ENCODE results near the gene HDAC4. TPM values are rescaled to one million over a fixed set of nuclear protein-coding genes. Genes with fewer than 3 reads are reported as not detected.
A peak's percentile ranks its signal among the peaks of the same experiment; 100 is the strongest.

Gene HDAC4
- total RNA-seq, 4 donors from 2014 or later: 21.6 to 72.7 (median 35.2) TPM

DNA sequence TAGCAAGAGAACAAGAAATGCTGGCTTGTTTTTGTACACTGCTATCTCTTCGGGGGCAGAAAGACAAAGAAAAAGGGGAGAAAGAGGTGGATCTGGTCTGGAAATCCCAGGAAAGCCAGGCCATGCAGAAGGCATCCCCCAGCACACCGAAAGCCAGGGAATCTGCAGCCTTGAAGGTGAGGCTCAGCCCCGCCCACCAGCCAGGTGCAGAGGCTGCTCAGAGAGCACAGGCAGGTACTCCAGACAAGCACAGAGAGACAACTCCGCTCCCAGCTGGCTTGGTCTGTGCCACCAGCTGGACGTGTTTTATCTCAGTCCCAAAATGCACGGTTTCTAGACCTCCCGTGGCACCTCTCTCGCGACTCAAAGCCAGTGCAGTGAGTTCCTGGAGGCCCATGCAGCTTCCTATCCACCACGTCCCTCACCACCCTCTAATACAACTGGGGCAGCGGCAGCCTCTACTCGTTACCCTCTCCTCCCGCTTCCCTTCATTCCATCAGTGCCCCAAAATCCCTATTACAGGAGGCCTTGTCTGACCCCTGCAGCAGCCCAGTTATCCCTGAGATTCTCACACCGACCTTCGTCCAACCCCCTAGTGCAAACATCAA is 62.8 kb downstream of the HDAC4 start:
- H3K27me3 ChIP-seq: no peaks in the 10 kb centered on the region
- no peaks in the 10 kb centered on the region for H3K36me3 ChIP-seq
- peak overlapping the region in 3 of 4 donors; percentile 60 to 65 (median 62) for H3K27ac ChIP-seq
- no peak for DNase-seq
- H3K9me3 ChIP-seq: no peaks in the 10 kb centered on the region
- peak overlapping the region in 1 of 4 donors; percentile 5 for H3K4me3 ChIP-seq
- intact Hi-C loops (cut with DNase I): no loop called here
- no peak for TF ChIP-seq POLR2A (IDR thresholded peaks at IDR 0.05)
- TF ChIP-seq, protein P1, sequence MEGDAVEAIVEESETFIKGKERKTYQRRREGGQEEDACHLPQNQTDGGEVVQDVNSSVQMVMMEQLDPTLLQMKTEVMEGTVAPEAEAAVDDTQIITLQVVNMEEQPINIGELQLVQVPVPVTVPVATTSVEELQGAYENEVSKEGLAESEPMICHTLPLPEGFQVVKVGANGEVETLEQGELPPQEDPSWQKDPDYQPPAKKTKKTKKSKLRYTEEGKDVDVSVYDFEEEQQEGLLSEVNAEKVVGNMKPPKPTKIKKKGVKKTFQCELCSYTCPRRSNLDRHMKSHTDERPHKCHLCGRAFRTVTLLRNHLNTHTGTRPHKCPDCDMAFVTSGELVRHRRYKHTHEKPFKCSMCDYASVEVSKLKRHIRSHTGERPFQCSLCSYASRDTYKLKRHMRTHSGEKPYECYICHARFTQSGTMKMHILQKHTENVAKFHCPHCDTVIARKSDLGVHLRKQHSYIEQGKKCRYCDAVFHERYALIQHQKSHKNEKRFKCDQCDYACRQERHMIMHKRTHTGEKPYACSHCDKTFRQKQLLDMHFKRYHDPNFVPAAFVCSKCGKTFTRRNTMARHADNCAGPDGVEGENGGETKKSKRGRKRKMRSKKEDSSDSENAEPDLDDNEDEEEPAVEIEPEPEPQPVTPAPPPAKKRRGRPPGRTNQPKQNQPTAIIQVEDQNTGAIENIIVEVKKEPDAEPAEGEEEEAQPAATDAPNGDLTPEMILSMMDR (IDR thresholded peaks at IDR 0.05): no peak
- peaks cover 10 to 30% (median 17%) of the 10 kb centered on the region in 3 donors for H3K4me1 ChIP-seq
- WGBS, 2 donors: 75 to 88% methylated on average over 13 of the region's 15 CpGs

DNA sequence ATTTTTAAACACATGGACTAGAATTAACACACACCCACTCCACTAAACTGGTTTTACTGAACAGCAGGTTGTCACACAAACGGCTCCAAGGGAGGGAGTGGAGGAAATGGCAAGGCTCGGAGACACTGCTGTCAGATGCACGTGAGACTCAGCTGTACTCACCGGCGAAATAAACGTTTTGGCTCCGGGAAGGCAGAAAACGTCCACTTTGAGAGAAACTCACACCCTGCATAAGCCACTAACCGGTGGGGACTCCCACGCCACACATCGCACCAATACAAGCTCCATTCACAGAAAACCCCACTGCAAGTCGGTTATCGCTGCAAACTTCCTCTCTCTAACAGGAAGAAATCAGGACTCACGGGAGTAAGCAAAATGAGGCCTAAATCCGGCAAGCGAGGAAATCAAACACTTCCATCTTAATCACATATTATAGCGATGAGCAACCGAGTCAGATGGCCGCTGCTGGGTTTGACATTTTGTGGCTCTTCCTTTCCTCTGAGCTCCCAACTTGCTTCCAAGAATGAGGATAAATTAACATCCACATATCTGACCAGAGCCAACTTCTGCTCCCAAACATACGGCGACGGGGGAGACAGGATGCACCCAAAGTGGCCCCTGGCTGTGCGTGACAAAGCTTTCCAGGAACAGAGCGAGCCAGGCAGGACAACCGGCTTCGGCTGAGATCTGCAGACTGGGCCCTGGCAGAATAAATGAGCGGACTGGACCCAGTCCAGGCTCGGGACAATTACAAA is 63.5 kb downstream of the HDAC4 start:
- Histone ChIP-seq H3K27me3 (no peaks in the 10 kb centered on the region), H3K4me3 (peak overlapping the region in 1 of 4 donors; percentile 5), H3K4me1 (peaks cover 10 to 30% (median 17%) of the 10 kb centered on the region in 3 donors), H3K9me3 (no peaks in the 10 kb centered on the region), H3K36me3 (no peaks in the 10 kb centered on the region), H3K27ac (peak overlapping the region in 3 of 4 donors; percentile 60 to 65 (median 62))
- TF ChIP-seq POLR2A (IDR thresholded peaks at IDR 0.05): no peak
- TF ChIP-seq, protein P1 (IDR thresholded peaks at IDR 0.05): no peak
- intact Hi-C loops (cut with DNase I): no loop called here
- DNase-seq: no peak
- WGBS, 2 donors: 65 to 69% methylated on average over 22 to 26 of the region's 28 CpGs

DNA sequence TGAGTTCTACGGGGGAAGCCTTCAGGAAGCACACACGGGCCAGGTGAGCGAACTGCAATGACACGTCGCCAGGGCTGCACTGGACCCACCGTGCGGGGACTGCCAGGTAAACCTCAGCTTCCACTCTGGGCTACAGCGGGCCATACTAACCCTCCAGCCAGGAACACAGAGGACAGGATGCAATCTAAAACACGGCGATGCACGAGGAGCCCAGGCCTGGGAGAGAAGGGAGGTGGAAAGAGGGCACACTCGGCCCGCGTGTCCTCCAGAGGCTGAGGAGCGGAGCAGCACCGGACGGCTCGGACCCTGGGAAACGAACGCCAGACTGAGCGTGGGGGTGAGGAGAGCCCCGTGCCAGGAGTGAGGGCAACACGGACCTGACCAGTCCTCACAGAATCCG is 69.3 kb downstream of the HDAC4 start:
- peaks cover 39 to 58% (median 51%) of the 10 kb centered on the region in 3 donors for H3K4me1 ChIP-seq
- H3K27me3 ChIP-seq: no peaks in the 10 kb centered on the region
- WGBS, 2 donors: 81 to 87% methylated on average over 13 to 24 of the region's 24 CpGs
- no peak for TF ChIP-seq POLR2A (IDR thresholded peaks at IDR 0.05)
- TF ChIP-seq, protein P1 (IDR thresholded peaks at IDR 0.05): no peak
- intact Hi-C loops (cut with DNase I): no loop called here
- no peak for DNase-seq
- H3K9me3 ChIP-seq: no peaks in the 10 kb centered on the region
- peak overlapping the region in 1 of 4 donors; percentile 14 for H3K4me3 ChIP-seq
- H3K36me3 ChIP-seq: no peaks in the 10 kb centered on the region
- peak overlapping the region in 3 of 4 donors; percentile 19 to 90 (median 86) for H3K27ac ChIP-seq

DNA sequence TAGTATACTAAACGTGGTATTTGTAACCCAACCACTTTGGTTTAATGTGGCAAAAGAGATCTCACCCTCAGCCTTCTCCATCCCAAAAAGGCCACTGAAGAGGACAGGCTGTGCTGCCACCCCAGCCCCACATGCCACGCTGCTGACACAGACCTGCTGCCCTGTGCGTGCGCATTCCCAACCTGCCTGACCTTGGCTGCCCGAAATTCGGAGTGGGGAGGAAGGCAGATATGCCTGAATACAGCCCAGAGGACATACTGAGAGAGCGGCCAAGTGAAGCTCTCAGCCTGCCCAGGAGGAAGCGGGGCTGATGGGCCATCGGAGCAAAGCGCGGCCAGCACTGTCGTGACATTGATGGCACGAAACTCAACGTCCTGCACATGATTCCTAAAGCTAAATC is 70.0 kb downstream of the HDAC4 start:
- no peak for TF ChIP-seq POLR2A (IDR thresholded peaks at IDR 0.05)
- TF ChIP-seq, protein P1 (IDR thresholded peaks at IDR 0.05): no peak
- peak overlapping the region in 3 of 4 donors; percentile 86 to 90 (median 86) for H3K27ac ChIP-seq
- WGBS, 2 donors: 84% methylated on average over 13 to 14 of the region's 14 CpGs
- no peaks in the 10 kb centered on the region for H3K27me3 ChIP-seq
- H3K4me1 ChIP-seq: peaks cover 39 to 63% (median 55%) of the 10 kb centered on the region in 3 donors
- H3K4me3 ChIP-seq: no peak overlapping the region
- H3K9me3 ChIP-seq: no peaks in the 10 kb centered on the region
- no peak for DNase-seq
- intact Hi-C loops (cut with DNase I): no loop called here
- no peaks in the 10 kb centered on the region for H3K36me3 ChIP-seq

DNA sequence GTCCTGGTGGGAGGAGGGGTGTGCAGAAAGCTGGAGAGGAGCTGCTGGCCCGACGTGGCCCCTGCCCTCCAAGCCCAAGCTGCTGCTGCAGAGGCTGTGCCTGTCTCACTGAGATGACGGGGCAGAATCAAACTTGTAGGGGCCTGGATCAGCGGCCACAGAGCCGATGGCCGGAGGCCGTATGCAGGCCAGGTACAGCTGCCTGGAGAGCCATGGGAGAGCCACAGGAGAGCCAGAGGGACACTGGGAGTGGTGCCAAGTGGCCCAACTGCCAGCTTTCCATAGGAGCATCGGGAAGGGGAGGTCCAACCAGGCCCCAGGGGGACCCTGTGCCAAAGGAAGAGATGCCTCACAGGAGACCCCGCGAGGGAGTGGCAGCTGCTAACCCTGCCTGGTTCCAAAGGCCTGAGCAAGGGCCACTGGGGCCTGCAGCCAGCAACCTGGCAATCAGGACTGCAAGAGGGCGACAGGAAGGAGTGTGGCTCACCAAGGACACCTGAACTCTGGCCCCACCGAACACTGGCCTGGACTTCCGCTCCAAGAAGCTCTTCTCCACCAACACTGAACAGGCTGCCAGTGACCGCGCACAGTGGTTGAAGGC is 70.7 kb downstream of the HDAC4 start:
- Histone ChIP-seq H3K36me3 (no peaks in the 10 kb centered on the region), H3K4me3 (no peak overlapping the region), H3K27me3 (no peaks in the 10 kb centered on the region), H3K4me1 (peaks cover 39 to 63% (median 55%) of the 10 kb centered on the region in 3 donors), H3K9me3 (no peaks in the 10 kb centered on the region), H3K27ac (peak overlapping the region; percentile 23 to 90 (median 86))
- no peak for TF ChIP-seq POLR2A (IDR thresholded peaks at IDR 0.05)
- TF ChIP-seq, protein P1 (IDR thresholded peaks at IDR 0.05): no peak
- 63 to 93% methylated on average over 8 to 9 of the region's 15 CpGs for WGBS, 2 donors
- intact Hi-C loops (cut with DNase I): no loop called here
- DNase-seq: no peak
